Fibroblast of lung (primary cell): ENCODE measurements around the gene CBX1. TPM values are rescaled to one million over a fixed set of nuclear protein-coding genes. Genes with fewer than 3 reads are reported as not detected.

Source experiments
- DNase-seq, 2 donors: peaks; one replicate each; pipeline versions ENCODE4 v3.0.0 to v3.0.0-alpha.2; 2010; ENCODE audit warnings: low read depth in 2 of 2
- H2AFZ ChIP-seq: 2 replicates; pipeline ENCODE4 v1.5.1; 2012; ENCODE audit warnings: low read length, control low read depth, inconsistent platforms
- H3K27ac ChIP-seq: 2 replicates; pipeline ENCODE4 v1.5.1; 2011; ENCODE audit warnings: low read length, control low read depth; ENCODE audit not compliant: insufficient read depth
- H3K27me3 ChIP-seq: 2 replicates; pipeline ENCODE4 v1.5.1; 2011; ENCODE audit warnings: mild to moderate bottlenecking, low read length; ENCODE audit not compliant: control insufficient read depth, insufficient read depth
- H3K36me3 ChIP-seq: 2 replicates; pipeline ENCODE4 v1.5.1; 2011; ENCODE audit warnings: low read length; ENCODE audit not compliant: control insufficient read depth, insufficient read depth
- H3K4me1 ChIP-seq: 2 replicates; pipeline ENCODE4 v1.5.1; 2011; ENCODE audit warnings: low read length; ENCODE audit not compliant: control insufficient read depth, insufficient read depth; ENCODE audit errors: extremely low read depth
- H3K4me2 ChIP-seq: 2 replicates; pipeline ENCODE4 v1.5.1; 2011; ENCODE audit warnings: low read length, control low read depth; ENCODE audit not compliant: insufficient read depth; ENCODE audit errors: extremely low read depth
- H3K4me3 ChIP-seq, 4 experiments: fragments of 200-600 bp in 1 of 4; sonication (generic) in 1 of 4; replicated peaks in 1 of 4; 2 replicates each; pipeline ENCODE4 v1.5.1; 2011 to 2016; ENCODE audit warnings: low read length in 4 of 4, low read depth in 3 of 4, mild to moderate bottlenecking in 3 of 4, control low read depth in 2 of 4, inconsistent platforms in 1 of 4, mixed read lengths in 1 of 4; ENCODE audit not compliant: insufficient read depth in 1 of 4; ENCODE audit errors: control extremely low read depth in 1 of 4
- H3K79me2 ChIP-seq: 2 replicates; pipeline ENCODE4 v1.5.1; 2012; ENCODE audit warnings: mild to moderate bottlenecking, low read length, inconsistent platforms; ENCODE audit not compliant: control insufficient read depth, insufficient read depth
- H3K9ac ChIP-seq: 2 replicates; pipeline ENCODE4 v1.5.1; 2011; ENCODE audit warnings: mild to moderate bottlenecking, low read length, control low read depth; ENCODE audit not compliant: insufficient read depth
- H3K9me3 ChIP-seq: 2 replicates; pipeline ENCODE4 v1.5.1; 2012; ENCODE audit warnings: low read depth, low read length; ENCODE audit not compliant: control insufficient read depth, insufficient read depth
- H4K20me1 ChIP-seq: 2 replicates; pipeline ENCODE4 v1.5.1; 2011; ENCODE audit warnings: low read length; ENCODE audit not compliant: control insufficient read depth, insufficient read depth; ENCODE audit errors: extremely low read depth
- EZH2 ChIP-seq: IDR thresholded peaks from 2 replicates; pipeline ENCODE4 v1.5.1; 2012; ENCODE audit warnings: low read length, control low read depth, mild to moderate bottlenecking; ENCODE audit errors: missing control alignments
- polyA plus RNA-seq, 2 donors: library from polyadenylated mRNA; depleted of rRNA in 1 of 2; stranded (reverse) in 1 of 2; unstranded in 1 of 2; fragments of >200 nt; gene quantifications; 2 replicates each; pipeline ENCODE4 v1.2.1, GENCODE V29; 2011 to 2012; ENCODE audit warnings: missing spikeins in 1 of 2
- total RNA-seq: library from RNA; depleted of rRNA; stranded (reverse); fragments of >200 nt; gene quantifications from 2 replicates; pipeline ENCODE4 v1.2.1, GENCODE V29; 2014
- TF ChIP-seq, protein P1 (sequence below), 2 donors: IDR thresholded peaks in 1 of 2; conservative IDR thresholded peaks in 1 of 2; 1 replicate in 1 of 2; 2 replicates in 1 of 2; pipeline ENCODE4 v1.5.1; 2011 to 2012; ENCODE audit warnings: low read length in 2 of 2, control low read depth in 1 of 2, inconsistent platforms in 1 of 2, low read depth in 1 of 2, mild to moderate bottlenecking in 1 of 2

Gene CBX1
- total and polyA plus RNA-seq, 2 donors (not counting 1 experiment from before 2014, with no cell fraction given): 50.4 to 64.8 TPM

DNA sequence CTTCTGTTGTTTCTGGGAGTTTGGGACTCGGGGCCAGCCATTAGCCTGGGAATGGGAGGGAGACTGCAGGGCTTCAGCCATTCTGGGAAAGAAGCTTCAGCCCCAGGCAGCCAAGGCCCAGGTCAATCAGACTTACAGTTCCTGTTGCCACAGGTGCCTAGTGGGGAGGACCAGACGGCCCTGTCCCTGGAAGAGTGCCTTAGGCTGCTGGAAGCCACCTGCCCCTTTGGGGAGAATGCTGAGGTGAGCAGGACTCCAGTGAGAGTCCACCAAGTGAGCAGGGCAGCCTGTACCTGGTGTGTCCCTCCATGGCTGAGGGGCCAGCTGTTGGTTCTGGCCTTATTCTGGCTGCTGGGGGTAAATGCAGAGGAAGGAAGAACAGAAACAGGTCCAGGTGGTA lies 44.4 kb downstream of the CBX1 start:
- DNase-seq: no peak
- no peak overlapping the region for H3K4me3 ChIP-seq
- no peak overlapping the region for H3K9ac ChIP-seq
- no peak overlapping the region for H3K4me2 ChIP-seq
- H2AFZ ChIP-seq: no peak overlapping the region
- H4K20me1 ChIP-seq: no peaks in the 10 kb centered on the region
- peaks cover 30% of the 10 kb centered on the region for H3K79me2 ChIP-seq
- H3K36me3 ChIP-seq: peaks cover 31% of the 10 kb centered on the region
- no peak for TF ChIP-seq EZH2
- TF ChIP-seq, protein P1, sequence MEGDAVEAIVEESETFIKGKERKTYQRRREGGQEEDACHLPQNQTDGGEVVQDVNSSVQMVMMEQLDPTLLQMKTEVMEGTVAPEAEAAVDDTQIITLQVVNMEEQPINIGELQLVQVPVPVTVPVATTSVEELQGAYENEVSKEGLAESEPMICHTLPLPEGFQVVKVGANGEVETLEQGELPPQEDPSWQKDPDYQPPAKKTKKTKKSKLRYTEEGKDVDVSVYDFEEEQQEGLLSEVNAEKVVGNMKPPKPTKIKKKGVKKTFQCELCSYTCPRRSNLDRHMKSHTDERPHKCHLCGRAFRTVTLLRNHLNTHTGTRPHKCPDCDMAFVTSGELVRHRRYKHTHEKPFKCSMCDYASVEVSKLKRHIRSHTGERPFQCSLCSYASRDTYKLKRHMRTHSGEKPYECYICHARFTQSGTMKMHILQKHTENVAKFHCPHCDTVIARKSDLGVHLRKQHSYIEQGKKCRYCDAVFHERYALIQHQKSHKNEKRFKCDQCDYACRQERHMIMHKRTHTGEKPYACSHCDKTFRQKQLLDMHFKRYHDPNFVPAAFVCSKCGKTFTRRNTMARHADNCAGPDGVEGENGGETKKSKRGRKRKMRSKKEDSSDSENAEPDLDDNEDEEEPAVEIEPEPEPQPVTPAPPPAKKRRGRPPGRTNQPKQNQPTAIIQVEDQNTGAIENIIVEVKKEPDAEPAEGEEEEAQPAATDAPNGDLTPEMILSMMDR (conservative IDR thresholded peaks at IDR 0.05 in 1 of 2, IDR thresholded peaks at IDR 0.05 in 1 of 2; ENCODE audit: low read depth in 1 of 2, low read length in 2 of 2): no peak
- peaks cover 24% of the 10 kb centered on the region for H3K4me1 ChIP-seq
- H3K9me3 ChIP-seq: no peaks in the 10 kb centered on the region
- no peak overlapping the region for H3K27ac ChIP-seq
- H3K27me3 ChIP-seq: no peaks in the 10 kb centered on the region

DNA sequence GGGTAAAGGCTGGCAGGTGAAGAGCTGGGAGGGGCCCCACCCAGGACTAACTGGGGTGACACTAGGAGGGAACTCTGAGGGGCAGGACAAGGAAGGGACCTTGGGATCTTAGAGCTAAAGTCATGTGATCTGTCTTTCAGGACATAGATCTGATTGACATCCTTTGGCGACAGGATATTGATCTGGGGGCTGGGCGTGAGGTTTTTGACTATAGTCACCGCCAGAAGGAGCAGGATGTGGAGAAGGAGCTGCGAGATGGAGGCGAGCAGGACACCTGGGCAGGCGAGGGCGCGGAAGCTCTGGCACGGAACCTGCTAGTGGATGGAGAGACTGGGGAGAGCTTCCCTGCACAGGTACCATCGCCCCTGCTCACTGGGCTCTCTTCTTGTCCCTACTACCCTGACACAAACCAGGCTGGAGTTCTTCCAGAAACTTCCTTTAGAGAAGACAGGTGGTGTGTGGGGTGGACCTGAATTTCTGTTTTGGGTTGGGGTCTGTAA lies 45.0 kb downstream of the CBX1 start:
- Histone ChIP-seq H3K4me1 (peaks cover 28% of the 10 kb centered on the region), H3K9ac (no peak overlapping the region), H3K9me3 (no peaks in the 10 kb centered on the region), H3K36me3 (peaks cover 29% of the 10 kb centered on the region), H3K4me2 (no peak overlapping the region), H3K79me2 (peaks cover 32% of the 10 kb centered on the region), H2AFZ (no peak overlapping the region), H4K20me1 (no peaks in the 10 kb centered on the region), H3K27me3 (no peaks in the 10 kb centered on the region), H3K4me3 (peak overlapping the region in 1 of 4 experiments; percentile 69), H3K27ac (no peak overlapping the region)
- TF ChIP-seq EZH2: no peak
- DNase-seq: no peak

GRCh38 chr17:48055531-48056245 lies 45.6 kb downstream of the CBX1 start:
- Histone ChIP-seq H3K9ac (no peak overlapping the region), H3K4me3 (peak overlapping the region in 2 of 4 experiments; percentile 69 to 93), H3K4me2 (no peak overlapping the region), H3K36me3 (peaks cover 32% of the 10 kb centered on the region), H3K27me3 (no peaks in the 10 kb centered on the region), H4K20me1 (no peaks in the 10 kb centered on the region), H2AFZ (no peak overlapping the region), H3K27ac (no peak overlapping the region), H3K9me3 (no peaks in the 10 kb centered on the region), H3K79me2 (peaks cover 38% of the 10 kb centered on the region), H3K4me1 (peaks cover 34% of the 10 kb centered on the region)
- TF ChIP-seq, protein P1 (conservative IDR thresholded peaks at IDR 0.05 in 1 of 2, IDR thresholded peaks at IDR 0.05 in 1 of 2; ENCODE audit: low read depth in 1 of 2, low read length in 2 of 2): no peak
- no peak for TF ChIP-seq EZH2
- peak; percentile 47 to 95 for DNase-seq
